Measurements from ENCODE around the gene PBX3. TPM values are rescaled to one million over a fixed set of nuclear protein-coding genes. Genes with fewer than 3 reads are reported as not detected.

PBX3 gene
- 10 to 100 TPM; 37.5 to 46.1 TPM for total RNA-seq
- 107 TPM for polyA plus RNA-seq (2013, experiment 1 of 2)
- polyA plus RNA-seq (2013, experiment 2 of 2), result 101 TPM
- long read RNA-seq, experiment 1, partial matches to known transcripts, result 4 of 20 reads
- long read RNA-seq, experiment 1, other reads (novel, unspliced or antisense), result 7 of 20 reads
- long read RNA-seq, experiment 2, transcript PBX3-201 (8 exons, 2,755 nt), result major isoform, 21 of 56 reads
- long read RNA-seq, experiment 2, transcript PBX3-204 (9 exons, 2,775 nt), result minor isoform, 19 of 56 reads
- long read RNA-seq, experiment 2, partial matches to known transcripts, result 2 of 56 reads
- long read RNA-seq, experiment 2, other reads (novel, unspliced or antisense), result 10 of 56 reads
- long read RNA-seq, experiment 3, transcript PBX3-201 (8 exons, 2,755 nt), result minor isoform, 6 of 26 reads
- long read RNA-seq, experiment 3, transcript PBX3-204 (9 exons, 2,775 nt), result major isoform, 11 of 26 reads
- long read RNA-seq, experiment 3, partial matches to known transcripts, result 4 of 26 reads
- long read RNA-seq, experiment 3, other reads (novel, unspliced or antisense), result 4 of 26 reads
- long read RNA-seq, experiment 4, partial matches to known transcripts, result 1 of 2 reads
- long read RNA-seq, experiment 4, other reads (novel, unspliced or antisense), result 1 of 2 reads

- Histone ChIP-seq H3K36me3 (ENCODE audit: control insufficient read depth, insufficient read depth, low read length) (peaks cover 5% of the 10 kb centered on the region), H3K27me3 (ENCODE audit: control insufficient read depth, insufficient read depth, low read length, poor library complexity, severe bottlenecking) (no peaks in the 10 kb centered on the region), H3K9ac (ENCODE audit: extremely low read depth, low read length, poor library complexity, severe bottlenecking) (peak within 1 kb of the TSS; percentile 50), H3K4me1 (ENCODE audit: control insufficient read depth, insufficient read depth, low read length) (peaks cover 3% of the 10 kb centered on the region), H3K4me3 (ENCODE audit: low read length) (peak within 1 kb of the TSS; percentile 90), H3K9me3 (ENCODE audit: control insufficient read depth, low read length) (no peaks in the 10 kb centered on the region), H3K27ac (ENCODE audit: low read depth, low read length) (peak within 1 kb of the TSS; percentile 79)
- peak within 1 kb of the TSS; percentile 95 for H3K27ac Mint-ChIP-seq
- 0% methylated on average over 19 to 105 of the region's 107 CpGs for WGBS, 2 experiments (ENCODE audit: insufficient coverage in 1 of 2, insufficient read length in 1 of 2)
- H3K36me3 Mint-ChIP-seq (ENCODE audit: low read depth), result no peaks in the 10 kb centered on the region
- H3K9me3 Mint-ChIP-seq, result no peaks in the 10 kb centered on the region
- peak within 1 kb of the TSS; percentile 82 for H3K4me3 Mint-ChIP-seq
- peak; percentile 81 for DNase-seq
- TF ChIP-seq, protein P1, sequence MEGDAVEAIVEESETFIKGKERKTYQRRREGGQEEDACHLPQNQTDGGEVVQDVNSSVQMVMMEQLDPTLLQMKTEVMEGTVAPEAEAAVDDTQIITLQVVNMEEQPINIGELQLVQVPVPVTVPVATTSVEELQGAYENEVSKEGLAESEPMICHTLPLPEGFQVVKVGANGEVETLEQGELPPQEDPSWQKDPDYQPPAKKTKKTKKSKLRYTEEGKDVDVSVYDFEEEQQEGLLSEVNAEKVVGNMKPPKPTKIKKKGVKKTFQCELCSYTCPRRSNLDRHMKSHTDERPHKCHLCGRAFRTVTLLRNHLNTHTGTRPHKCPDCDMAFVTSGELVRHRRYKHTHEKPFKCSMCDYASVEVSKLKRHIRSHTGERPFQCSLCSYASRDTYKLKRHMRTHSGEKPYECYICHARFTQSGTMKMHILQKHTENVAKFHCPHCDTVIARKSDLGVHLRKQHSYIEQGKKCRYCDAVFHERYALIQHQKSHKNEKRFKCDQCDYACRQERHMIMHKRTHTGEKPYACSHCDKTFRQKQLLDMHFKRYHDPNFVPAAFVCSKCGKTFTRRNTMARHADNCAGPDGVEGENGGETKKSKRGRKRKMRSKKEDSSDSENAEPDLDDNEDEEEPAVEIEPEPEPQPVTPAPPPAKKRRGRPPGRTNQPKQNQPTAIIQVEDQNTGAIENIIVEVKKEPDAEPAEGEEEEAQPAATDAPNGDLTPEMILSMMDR (conservative IDR thresholded peaks at IDR 0.05), result no peak
- peaks cover 12% of the 10 kb centered on the region for H3K27me3 Mint-ChIP-seq (ENCODE audit: insufficient read depth)
- peaks cover 34% of the 10 kb centered on the region for H3K4me1 Mint-ChIP-seq
These were observed at the start of gene PBX3 for GRCh38 chr9:125747053-125747764. Gene PBX3, plus strand, starts transcription at chr9:125747373.

- Mint-ChIP-seq H3K9me3 (no peaks in the 10 kb centered on the region), H3K27ac (no peak overlapping the region), H3K36me3 (ENCODE audit: low read depth) (no peaks in the 10 kb centered on the region), H3K4me1 (peaks cover 26% of the 10 kb centered on the region), H3K27me3 (ENCODE audit: insufficient read depth) (no peaks in the 10 kb centered on the region), H3K4me3 (no peak overlapping the region)
- 94 to 100% methylated on average over 3 of the region's 3 CpGs for WGBS, 2 experiments (ENCODE audit: insufficient coverage in 1 of 2, insufficient read length in 1 of 2)
- Histone ChIP-seq H3K27ac (ENCODE audit: low read depth, low read length) (no peak overlapping the region), H3K4me1 (ENCODE audit: control insufficient read depth, insufficient read depth, low read length) (peaks cover 2% of the 10 kb centered on the region), H3K4me3 (ENCODE audit: low read length) (no peak overlapping the region), H3K9ac (ENCODE audit: extremely low read depth, low read length, poor library complexity, severe bottlenecking) (no peak overlapping the region), H3K36me3 (ENCODE audit: control insufficient read depth, insufficient read depth, low read length) (no peaks in the 10 kb centered on the region), H3K27me3 (ENCODE audit: control insufficient read depth, insufficient read depth, low read length, poor library complexity, severe bottlenecking) (no peaks in the 10 kb centered on the region), H3K9me3 (ENCODE audit: control insufficient read depth, low read length) (no peaks in the 10 kb centered on the region)
- no peak for DNase-seq
- TF ChIP-seq, protein P1 (conservative IDR thresholded peaks at IDR 0.05), result no peak
These were observed 47.3 kb upstream of the PBX3 start for GRCh38 chr9:125699870-125700269.

DNA sequence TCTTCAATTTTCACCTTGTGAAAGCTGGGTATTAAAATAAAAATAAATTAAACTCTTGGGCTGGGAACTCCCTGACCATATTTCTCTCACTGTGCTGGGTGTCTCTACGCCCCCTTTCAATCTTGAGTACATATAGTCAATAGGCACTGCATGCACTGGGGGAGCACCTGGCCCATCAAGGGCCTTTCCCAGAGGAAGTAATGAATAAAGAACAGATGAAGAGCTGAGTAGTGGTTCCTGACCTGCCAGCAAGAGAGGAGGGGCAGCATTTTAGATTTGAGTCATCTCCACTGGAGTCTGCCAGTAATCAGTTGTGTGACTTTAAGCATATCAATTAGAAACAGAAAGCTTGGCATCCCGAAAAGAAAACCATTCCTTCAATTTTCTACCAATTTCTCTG is 46.4 kb upstream of the PBX3 start:
- TF ChIP-seq, protein P1 (conservative IDR thresholded peaks at IDR 0.05), result no peak
- peak; percentile 72 for DNase-seq
- no peaks in the 10 kb centered on the region for H3K27me3 ChIP-seq (ENCODE audit: control insufficient read depth, insufficient read depth, low read length, poor library complexity, severe bottlenecking)
- H3K36me3 ChIP-seq (ENCODE audit: control insufficient read depth, insufficient read depth, low read length), result no peaks in the 10 kb centered on the region
- no peak overlapping the region for H3K4me3 ChIP-seq (ENCODE audit: low read length)
- H3K4me1 Mint-ChIP-seq, result peaks cover 33% of the 10 kb centered on the region
- H3K27ac Mint-ChIP-seq, result peak overlapping the region; percentile 48
- H3K9me3 Mint-ChIP-seq, result no peaks in the 10 kb centered on the region
- no peaks in the 10 kb centered on the region for H3K36me3 Mint-ChIP-seq (ENCODE audit: low read depth)
- H3K4me1 ChIP-seq (ENCODE audit: control insufficient read depth, insufficient read depth, low read length), result peaks cover 5% of the 10 kb centered on the region
- 69% methylated on average over 2 of the region's 2 CpGs; no CpG with 5 or more reads in 1 of the 2 experiments for WGBS, 2 experiments (ENCODE audit: insufficient coverage in 1 of 2, insufficient read length in 1 of 2)
- H3K9ac ChIP-seq (ENCODE audit: extremely low read depth, low read length, poor library complexity, severe bottlenecking), result no peak overlapping the region
- H3K4me3 Mint-ChIP-seq, result no peak overlapping the region
- H3K27me3 Mint-ChIP-seq (ENCODE audit: insufficient read depth), result no peaks in the 10 kb centered on the region
- no peaks in the 10 kb centered on the region for H3K9me3 ChIP-seq (ENCODE audit: control insufficient read depth, low read length)
- H3K27ac ChIP-seq (ENCODE audit: low read depth, low read length), result no peak overlapping the region
